CD8-positive, alpha-beta memory T cell (primary cell): ENCODE results near the gene EIF3D. TPM values are rescaled to one million over a fixed set of nuclear protein-coding genes. Genes with fewer than 3 reads are reported as not detected.

Experiments
- CTCF ChIA-PET: fragments of 350-600 bp; sonication (Branson Sonifier 250); formaldehyde crosslinking; loops from one replicate; lab custom pipeline; 2021; ENCODE audit warnings: antibody characterized with exemption; lab: Charles Lee
- POLR2A ChIA-PET: fragments of 350-600 bp; sonication (Branson Sonifier 250); formaldehyde crosslinking; loops from one replicate; lab custom pipeline; 2021; ENCODE audit warnings: antibody characterized with exemption; lab: Charles Lee
- DNase-seq, 5 donors: peaks; one replicate each; pipeline versions ENCODE4 v3.0.0 to v3.0.0-alpha.2; 2020 to 2022; ENCODE audit warnings: mixed read lengths in 1 of 5
- H3K27ac ChIP-seq: one replicate; pipeline ENCODE4 v1.7.0; 2013; ENCODE audit warnings: low read depth, mild to moderate bottlenecking, low read length, moderate library complexity
- H3K27me3 ChIP-seq: 2 replicates; pipeline ENCODE4 v1.7.0; 2013; ENCODE audit warnings: low read length, mild to moderate bottlenecking; ENCODE audit not compliant: insufficient read depth, poor library complexity, severe bottlenecking
- H3K36me3 ChIP-seq: 2 replicates; pipeline ENCODE4 v1.7.0; 2013; ENCODE audit warnings: mild to moderate bottlenecking, low read length, moderate library complexity; ENCODE audit not compliant: insufficient read depth
- H3K4me1 ChIP-seq: 2 replicates; pipeline ENCODE4 v1.7.0; 2013; ENCODE audit warnings: mild to moderate bottlenecking, low read length, moderate library complexity; ENCODE audit not compliant: insufficient read depth
- H3K4me3 ChIP-seq: 2 replicates; pipeline ENCODE4 v1.7.0; 2013; ENCODE audit warnings: mild to moderate bottlenecking, low read length
- H3K9me3 ChIP-seq: 2 replicates; pipeline ENCODE4 v1.7.0; 2013; ENCODE audit warnings: mild to moderate bottlenecking, low read length
- H3K27ac Mint-ChIP-seq, 8 donors: one replicate each; pipeline ENCODE4 v1.8.0; 2020 to 2021; ENCODE audit warnings: mixed read lengths in 8 of 8, mild to moderate bottlenecking in 6 of 8, inconsistent platforms in 3 of 8, moderate library complexity in 3 of 8
- H3K27me3 Mint-ChIP-seq, 2 donors: one replicate each; pipeline ENCODE4 v1.8.0; 2020 to 2021; ENCODE audit warnings: mixed read lengths in 2 of 2, mild to moderate bottlenecking in 1 of 2, moderate library complexity in 1 of 2
- H3K36me3 Mint-ChIP-seq, 3 donors: one replicate each; pipeline ENCODE4 v1.8.0; 2020 to 2021; ENCODE audit warnings: mixed read lengths in 3 of 3, inconsistent platforms in 1 of 3, mild to moderate bottlenecking in 1 of 3
- H3K4me1 Mint-ChIP-seq, 3 donors: one replicate each; pipeline ENCODE4 v1.8.0; 2020 to 2021; ENCODE audit warnings: mixed read lengths in 3 of 3, inconsistent platforms in 1 of 3, mild to moderate bottlenecking in 1 of 3
- H3K4me3 Mint-ChIP-seq, 7 donors: one replicate each; pipeline ENCODE4 v1.8.0; 2020 to 2021; ENCODE audit warnings: mixed read lengths in 7 of 7, mild to moderate bottlenecking in 6 of 7, moderate library complexity in 4 of 7, inconsistent platforms in 2 of 7
- H3K9me3 Mint-ChIP-seq, 5 donors: one replicate each; pipeline ENCODE4 v1.8.0; 2020 to 2022; ENCODE audit warnings: mixed read lengths in 5 of 5, mild to moderate bottlenecking in 3 of 5, moderate library complexity in 2 of 5, inconsistent platforms in 1 of 5
- polyA plus RNA-seq: library from polyadenylated mRNA; unstranded; fragments of 300-500 nt; fragmentation: Illumina TruSeq; gene quantifications from one replicate; pipeline ENCODE4 v1.2.3, GENCODE V29; 2021
- total RNA-seq, 2 experiments: library from RNA; stranded (reverse); gene quantifications; one replicate each; pipeline ENCODE4 v1.2.3, GENCODE V29; 2021

Gene EIF3D
- total and polyA plus RNA-seq, 3 experiments from 2014 or later, result 140 to 341 (median 333) TPM

- Histone ChIP-seq H3K4me1 (peaks cover 10% of the 10 kb centered on the region), H3K27me3 (no peaks in the 10 kb centered on the region), H3K27ac (no peak overlapping the region), H3K36me3 (peaks cover 47% of the 10 kb centered on the region), H3K9me3 (no peaks in the 10 kb centered on the region), H3K4me3 (no peak overlapping the region)
- no peaks in the 10 kb centered on the region for H3K27me3 Mint-ChIP-seq
- peaks cover 0 to 2% (median 0%) of the 10 kb centered on the region in 5 donors for H3K9me3 Mint-ChIP-seq
- H3K4me3 Mint-ChIP-seq, result peak overlapping the region in 2 of 7 donors; percentile 12 to 61
- DNase-seq, result peak in 1 of 5 donors; percentile 35
- peak overlapping the region in 6 of 8 donors; percentile 7 to 81 (median 38) for H3K27ac Mint-ChIP-seq
- H3K4me1 Mint-ChIP-seq, result peaks cover 7 to 26% (median 11%) of the 10 kb centered on the region in 3 donors
- ChIA-PET CTCF (interaction anchor here (0.6 to 1.7 kb wide), 3 partner anchors 11 to 29 kb away, joined by 3 to 9 read pairs (median 5); no protein-coding TSS in a partner anchor), POLR2A (interaction anchor here (1.2 kb wide), 1 partner anchor 18 kb away, joined by 4 read pairs; no protein-coding TSS in a partner anchor)
- peaks cover 29 to 59% (median 32%) of the 10 kb centered on the region in 3 donors for H3K36me3 Mint-ChIP-seq
Measured at GRCh38 chr22:36510966-36511881, 17.7 kb downstream of the EIF3D start.

- no peak overlapping the region for H3K27ac ChIP-seq
- H3K36me3 ChIP-seq, result peaks cover 42% of the 10 kb centered on the region
Measured at GRCh38 chr22:36510384-36510783, 18.6 kb downstream of the EIF3D start.

GRCh38 chr22:36507518-36508010 is 21.4 kb downstream of the EIF3D start:
- Histone ChIP-seq H3K36me3 (peaks cover 18% of the 10 kb centered on the region), H3K4me3 (peak overlapping the region; percentile 41), H3K9me3 (no peaks in the 10 kb centered on the region), H3K27ac (peak overlapping the region; percentile 34), H3K27me3 (no peaks in the 10 kb centered on the region), H3K4me1 (peaks cover 10% of the 10 kb centered on the region)
- ChIA-PET POLR2A (interaction anchor here (0.5 to 1.2 kb wide), 4 partner anchors 26 to 379 kb away, joined by 3 to 11 read pairs (median 3); partner anchors contain the start of gene TXN2), CTCF (interaction anchor here (1.8 kb wide), 1 partner anchor 15 kb away, joined by 6 read pairs; no protein-coding TSS in a partner anchor)
- H3K4me3 Mint-ChIP-seq, result peak overlapping the region in 6 of 7 donors; percentile 10 to 75 (median 65)
- peaks cover 7 to 25% (median 9%) of the 10 kb centered on the region in 3 donors for H3K36me3 Mint-ChIP-seq
- H3K27me3 Mint-ChIP-seq, result no peaks in the 10 kb centered on the region
- DNase-seq, result no peak
- peak overlapping the region in 5 of 8 donors; percentile 16 to 88 (median 78) for H3K27ac Mint-ChIP-seq
- no peaks in the 10 kb centered on the region for H3K9me3 Mint-ChIP-seq
- H3K4me1 Mint-ChIP-seq, result peaks cover 9 to 29% (median 11%) of the 10 kb centered on the region in 3 donors

More at GRCh38 chr22:36510384-36510783, 18.6 kb downstream of the EIF3D start:
- Histone ChIP-seq H3K4me3 (no peak overlapping the region), H3K9me3 (no peaks in the 10 kb centered on the region), H3K27me3 (no peaks in the 10 kb centered on the region), H3K4me1 (peaks cover 10% of the 10 kb centered on the region)
- no peak overlapping the region for H3K4me3 Mint-ChIP-seq
- peaks cover 9 to 29% (median 11%) of the 10 kb centered on the region in 3 donors for H3K4me1 Mint-ChIP-seq
- peak in 1 of 5 donors; percentile 36 for DNase-seq
- H3K9me3 Mint-ChIP-seq, result no peaks in the 10 kb centered on the region
- ChIA-PET POLR2A (interaction anchor here (1.2 kb wide), 1 partner anchor 19 kb away, joined by 4 read pairs; no protein-coding TSS in a partner anchor), CTCF (interaction anchor here (0.6 to 1.7 kb wide), 4 partner anchors 12 to 40 kb away, joined by 3 to 9 read pairs (median 4); no protein-coding TSS in a partner anchor)
- H3K27me3 Mint-ChIP-seq, result no peaks in the 10 kb centered on the region
- peak overlapping the region in 4 of 8 donors; percentile 36 to 63 (median 56) for H3K27ac Mint-ChIP-seq
- H3K36me3 Mint-ChIP-seq, result peaks cover 22 to 50% (median 26%) of the 10 kb centered on the region in 3 donors

- Histone ChIP-seq H3K36me3 (peaks cover 13% of the 10 kb centered on the region), H3K4me3 (peak within 1 kb of the TSS; percentile 41), H3K27me3 (no peaks in the 10 kb centered on the region), H3K4me1 (peaks cover 10% of the 10 kb centered on the region), H3K9me3 (no peaks in the 10 kb centered on the region), H3K27ac (peak within 1 kb of the TSS; percentile 34)
- Mint-ChIP-seq H3K9me3 (no peaks in the 10 kb centered on the region), H3K27ac (peak within 1 kb of the TSS in 7 of 8 donors; percentile 16 to 88 (median 76)), H3K4me3 (peak within 1 kb of the TSS; percentile 10 to 86 (median 70)), H3K36me3 (peaks cover 6 to 18% (median 7%) of the 10 kb centered on the region in 3 donors), H3K4me1 (peaks cover 9 to 29% (median 11%) of the 10 kb centered on the region in 3 donors), H3K27me3 (no peaks in the 10 kb centered on the region)
- peak; percentile 85 to 91 (median 88) for DNase-seq
- ChIA-PET CTCF (interaction anchor here (1.0 to 1.8 kb wide), 2 partner anchors 14 to 37 kb away, joined by 3 to 6 read pairs; no protein-coding TSS in a partner anchor), POLR2A (interaction anchor here (0.5 to 1.2 kb wide), 4 partner anchors 25 to 378 kb away, joined by 3 to 11 read pairs (median 3); partner anchors contain the start of gene TXN2)
Measured at GRCh38 chr22:36506637-36507517, 22.1 kb downstream of the EIF3D start, which contains the start of gene FOXRED2. Gene FOXRED2 (minus strand): TSS chr22:36507040. CDS start chr22:36506422, 618 bp downstream.

- POLR2A ChIA-PET, result no interaction called here
- peaks cover 2 to 11% (median 3%) of the 10 kb centered on the region in 3 donors for H3K36me3 Mint-ChIP-seq
- Histone ChIP-seq H3K36me3 (peaks cover 8% of the 10 kb centered on the region), H3K4me1 (peaks cover 10% of the 10 kb centered on the region), H3K27me3 (no peaks in the 10 kb centered on the region), H3K4me3 (peak overlapping the region; percentile 41), H3K27ac (peak overlapping the region; percentile 24), H3K9me3 (no peaks in the 10 kb centered on the region)
- CTCF ChIA-PET, result interaction anchor here (1.0 to 1.8 kb wide), 2 partner anchors 14 to 36 kb away, joined by 3 to 6 read pairs; no protein-coding TSS in a partner anchor
- peaks cover 9 to 23% (median 11%) of the 10 kb centered on the region in 3 donors for H3K4me1 Mint-ChIP-seq
- H3K27ac Mint-ChIP-seq, result peak overlapping the region in 1 of 8 donors; percentile 71
- no peak for DNase-seq
- peak overlapping the region in 6 of 7 donors; percentile 15 to 86 (median 58) for H3K4me3 Mint-ChIP-seq
- H3K9me3 Mint-ChIP-seq, result no peaks in the 10 kb centered on the region
- H3K27me3 Mint-ChIP-seq, result no peaks in the 10 kb centered on the region
Measured at GRCh38 chr22:36505998-36506635, 22.8 kb downstream of the EIF3D start.

GRCh38 chr22:36497910-36498665 is 30.9 kb downstream of the EIF3D start:
- Histone ChIP-seq H3K36me3 (no peaks in the 10 kb centered on the region), H3K4me1 (no peaks in the 10 kb centered on the region), H3K27ac (no peak overlapping the region), H3K9me3 (no peaks in the 10 kb centered on the region), H3K4me3 (no peak overlapping the region), H3K27me3 (no peaks in the 10 kb centered on the region)
- Mint-ChIP-seq H3K27me3 (no peaks in the 10 kb centered on the region), H3K4me3 (no peak overlapping the region), H3K36me3 (no peaks in the 10 kb centered on the region), H3K9me3 (no peaks in the 10 kb centered on the region), H3K27ac (no peak overlapping the region), H3K4me1 (no peaks in the 10 kb centered on the region)
- no peak for DNase-seq
- CTCF ChIA-PET, result no interaction called here
- POLR2A ChIA-PET, result interaction anchor here (0.6 kb wide), 1 partner anchor 279 kb away, joined by 5 read pairs; no protein-coding TSS in a partner anchor
